HepG2 (cell line): ENCODE data around the gene TM2D1. TPM values are rescaled to one million over a fixed set of nuclear protein-coding genes. Genes with fewer than 3 reads are reported as not detected.
A peak's percentile ranks its signal among the peaks of the same experiment; 100 is the strongest.

Source experiments
- DPF2 ChIP-seq: sonication (generic); formaldehyde crosslinking; IDR thresholded peaks from 2 replicates; pipeline ENCODE4 v1.4.0; 2020; ENCODE audit warnings: mild to moderate bottlenecking, low read depth, missing genetic modification reagents, borderline replicate concordance
- KLF12 ChIP-seq: sonication (generic); formaldehyde crosslinking; IDR thresholded peaks from 2 replicates; pipeline ENCODE4 v1.4.0; 2020; ENCODE audit warnings: missing genetic modification reagents, borderline replicate concordance
- MAFK ChIP-seq, 2 experiments: IDR thresholded peaks in 1 of 2; conservative IDR thresholded peaks in 1 of 2; 2 replicates each; pipeline ENCODE4 v1.6.1; 2011; ENCODE audit warnings: improper control_type of control experiment in 2 of 2, low read length in 2 of 2
- MED8 ChIP-seq: sonication (generic); formaldehyde crosslinking; IDR thresholded peaks from 2 replicates; pipeline ENCODE4 v1.8.1; 2023; ENCODE audit warnings: mild to moderate bottlenecking, missing genetic modification reagents; ENCODE audit not compliant: insufficient replicate concordance
- PAWR ChIP-seq: sonication (generic); formaldehyde crosslinking; IDR thresholded peaks from 2 replicates; pipeline ENCODE4 v1.4.0; 2020; ENCODE audit warnings: missing genetic modification reagents, mild to moderate bottlenecking, borderline replicate concordance
- SALL2 ChIP-seq: sonication (generic); formaldehyde crosslinking; IDR thresholded peaks from 2 replicates; pipeline ENCODE4 v1.8.1; 2023; ENCODE audit warnings: mild to moderate bottlenecking, missing genetic modification reagents, inconsistent platforms
- SPEN ChIP-seq: sonication (generic); formaldehyde crosslinking; IDR thresholded peaks from 2 replicates; pipeline ENCODE4 v1.5.1; 2020; ENCODE audit warnings: low read depth, mild to moderate bottlenecking, missing genetic modification reagents
- SRSF4 ChIP-seq: fragments of 200-400 bp; formaldehyde crosslinking; IDR thresholded peaks from one replicate; pipeline ENCODE4 v1.6.1; 2018; ENCODE audit warnings: mild to moderate bottlenecking, low read depth, low read length, moderate library complexity; ENCODE audit not compliant: poor library complexity, severe bottlenecking
- SYNCRIP ChIP-seq: fragments of 200-400 bp; formaldehyde crosslinking; IDR thresholded peaks from 2 replicates; pipeline ENCODE4 v1.6.1; 2018; ENCODE audit warnings: mild to moderate bottlenecking, low read depth, low read length; ENCODE audit not compliant: insufficient read depth
- ZFP36 ChIP-seq: fragments of 150-350 bp; IDR thresholded peaks from 2 replicates; pipeline ENCODE4 v1.6.1; 2018; ENCODE audit warnings: borderline replicate concordance, low read length, low read depth; ENCODE audit not compliant: partially characterized antibody
- ZNF407 ChIP-seq: sonication (generic); formaldehyde crosslinking; IDR thresholded peaks from one replicate; pipeline ENCODE4 v1.5.1; 2020; ENCODE audit warnings: mild to moderate bottlenecking, missing genetic modification reagents; ENCODE audit errors: not compliant biosample characterization
- ZNF841 ChIP-seq: sonication (generic); formaldehyde crosslinking; IDR thresholded peaks from 2 replicates; pipeline ENCODE4 v1.8.1; 2023; ENCODE audit warnings: missing genetic modification reagents, borderline replicate concordance
- polyA plus RNA-seq, 8 experiments: library from polyadenylated mRNA; depleted of rRNA in 3 of 8; stranded (reverse) in 7 of 8; unstranded in 1 of 8; fragments of >200 nt; fragmentation: Illumina TruSeq in 4 of 8; extraction: Trizol in 4 of 8; gene quantifications; 2 replicates each; pipeline versions ENCODE4 v1.2.1 to v1.2.3, GENCODE V29; 2011 to 2016; ENCODE audit warnings: low read depth in 4 of 8, missing spikeins in 1 of 8, mixed read lengths in 1 of 8; ENCODE audit not compliant: insufficient read depth in 1 of 8
- total RNA-seq, 5 experiments: library from RNA; depleted of rRNA; stranded (reverse); fragments of >200 nt; fragmentation: Illumina TruSeq; extraction: Trizol; gene quantifications; 2 replicates each; pipeline ENCODE4 v1.2.3, GENCODE V29; 2016; ENCODE audit warnings: low read depth in 1 of 5
- TF ChIP-seq, protein P1 (sequence below): IDR thresholded peaks from 2 replicates; pipeline ENCODE4 v1.6.1; 2016; ENCODE audit warnings: missing biosample characterization, missing genetic modification reagents, low read depth

TM2D1 gene
- total and polyA plus RNA-seq, 2 of the 13 experiments (the other 11 are each of a cell fraction or from before 2014, with no cell fraction given) = 26.6 to 49.0 TPM

DNA sequence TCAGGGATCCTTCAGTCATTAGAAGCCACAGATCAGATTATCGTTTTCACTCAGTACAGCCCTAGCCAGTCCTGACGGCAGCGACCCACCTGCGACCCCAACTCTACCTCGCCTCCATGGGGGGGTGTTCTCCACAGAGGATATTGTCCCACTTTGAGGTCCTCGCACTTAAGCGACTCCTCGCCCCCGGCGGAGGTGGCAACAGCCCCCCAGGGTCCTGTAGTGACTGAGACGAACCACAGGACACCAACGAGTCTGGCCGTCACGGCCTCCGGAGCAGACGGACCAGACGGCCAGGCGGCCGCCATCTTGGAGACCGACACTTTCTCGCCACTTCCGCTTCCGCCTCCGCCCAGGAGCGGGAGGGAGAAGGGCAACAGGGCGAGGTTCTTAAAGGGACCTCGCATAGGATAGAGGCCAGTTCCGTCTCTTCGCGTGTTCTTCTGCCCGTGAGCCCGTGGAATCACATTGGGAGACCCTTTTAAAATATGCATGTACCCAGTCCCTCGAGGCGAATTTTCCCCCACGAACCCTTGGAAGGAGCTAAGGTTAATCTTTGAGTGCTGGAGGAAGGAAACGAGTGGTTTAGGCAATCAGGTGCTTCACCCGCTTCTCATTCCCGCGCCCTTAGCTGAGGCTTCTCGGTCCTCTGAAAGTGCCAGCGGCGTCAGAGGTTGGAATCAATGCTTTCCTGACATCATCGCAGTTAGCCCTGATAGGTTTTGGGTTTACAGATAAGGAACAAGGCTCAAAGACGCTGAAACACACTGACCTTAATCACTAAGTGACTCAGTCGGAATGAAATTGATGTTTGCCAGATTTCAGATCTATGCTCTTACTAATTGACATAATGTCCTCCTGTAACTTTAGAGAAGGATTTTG lies at the start of gene TM2D1 (continued):
- peak; percentile 87 for TF ChIP-seq ZNF407 (CRISPR knock-in tag)
- TF ChIP-seq ZFP36 = no peak
- peak; percentile 92 for TF ChIP-seq MED8 (CRISPR knock-in tag)
- peak; percentile 98 for TF ChIP-seq KLF12
- TF ChIP-seq MAFK (conservative IDR thresholded peaks at IDR 0.05 in 1 of 2, IDR thresholded peaks at IDR 0.05 in 1 of 2; ENCODE audit: low read length in 2 of 2) = no peak
- TF ChIP-seq SPEN (CRISPR knock-in tag) = peak; percentile 73
- no peak for TF ChIP-seq ZNF841
- TF ChIP-seq SYNCRIP = no peak
- peak; percentile 83; the same call in 1 of the 2 replicates for TF ChIP-seq SALL2 (CRISPR knock-in tag)
- TF ChIP-seq, protein P1, sequence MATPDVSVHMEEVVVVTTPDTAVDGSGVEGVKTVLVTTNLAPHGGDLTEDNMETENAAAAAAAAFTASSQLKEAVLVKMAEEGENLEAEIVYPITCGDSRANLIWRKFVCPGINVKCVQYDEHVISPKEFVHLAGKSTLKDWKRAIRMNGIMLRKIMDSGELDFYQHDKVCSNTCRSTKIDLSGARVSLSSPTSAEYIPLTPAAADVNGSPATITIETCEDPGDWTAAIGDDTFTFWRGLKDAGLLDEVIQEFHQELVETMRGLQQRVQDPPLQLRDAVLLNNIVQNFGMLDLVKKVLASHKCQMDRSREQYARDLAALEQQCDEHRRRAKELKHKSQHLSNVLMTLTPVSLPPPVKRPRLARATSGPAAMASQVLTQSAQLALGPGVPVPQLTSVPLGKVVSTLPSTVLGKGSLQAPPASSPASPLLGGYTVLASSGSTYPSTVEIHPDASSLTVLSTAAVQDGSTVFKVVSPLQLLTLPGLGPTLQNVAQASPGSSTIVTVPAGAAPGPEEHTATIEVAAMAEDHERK (CRISPR knock-in tag) = no peak
- TF ChIP-seq SRSF4 = no peak
- TF ChIP-seq PAWR (CRISPR knock-in tag) = no peak
- TF ChIP-seq DPF2 (CRISPR knock-in tag) = no peak
